Parathyroid adenoma (tissue), 2 donors: Measurements from ENCODE around the gene C16orf95.

ENCODE experiments used
- H2AFZ ChIP-seq: fragments of 300-600 bp; sonication (generic); one replicate; pipeline ENCODE4 v1.7.0; 2017; ENCODE audit warnings: antibody characterized with exemption, mild to moderate bottlenecking
- H3K27ac ChIP-seq: fragments of 300-600 bp; sonication (generic); one replicate; pipeline ENCODE4 v1.7.0; 2017
- H3K27me3 ChIP-seq: fragments of 300-600 bp; sonication (generic); one replicate; pipeline ENCODE4 v1.7.0; 2017; ENCODE audit warnings: low read length; ENCODE audit not compliant: control insufficient read depth, insufficient read depth
- H3K36me3 ChIP-seq: fragments of 300-600 bp; sonication (generic); one replicate; pipeline ENCODE4 v1.7.0; 2017; ENCODE audit warnings: low read length; ENCODE audit not compliant: control insufficient read depth, insufficient read depth
- H3K4me1 ChIP-seq: fragments of 300-600 bp; sonication (generic); one replicate; pipeline ENCODE4 v1.7.0; 2017; ENCODE audit warnings: control low read depth
- H3K4me2 ChIP-seq: fragments of 300-600 bp; sonication (generic); one replicate; pipeline ENCODE4 v1.7.0; 2017; ENCODE audit warnings: low read length
- H3K4me3 ChIP-seq: fragments of 300-600 bp; sonication (generic); one replicate; pipeline ENCODE4 v1.7.0; 2017; ENCODE audit warnings: low read depth, low read length
- H3K79me2 ChIP-seq: fragments of 300-600 bp; sonication (generic); one replicate; pipeline ENCODE4 v1.7.0; 2017; ENCODE audit warnings: control low read depth
- H3K9ac ChIP-seq: fragments of 300-600 bp; sonication (generic); one replicate; pipeline ENCODE4 v1.7.0; 2017; ENCODE audit warnings: mild to moderate bottlenecking
- H3K9me3 ChIP-seq: fragments of 300-600 bp; sonication (generic); one replicate; pipeline ENCODE4 v1.7.0; 2017; ENCODE audit warnings: low read length; ENCODE audit not compliant: control insufficient read depth
- CTCF ChIP-seq: fragments of 300-600 bp; sonication (generic); IDR thresholded peaks from one replicate; pipeline ENCODE4 v1.7.0; 2017; ENCODE audit warnings: antibody characterized with exemption, mild to moderate bottlenecking
- donor health status: primary hyperparathyroidism.

C16orf95 gene

DNA sequence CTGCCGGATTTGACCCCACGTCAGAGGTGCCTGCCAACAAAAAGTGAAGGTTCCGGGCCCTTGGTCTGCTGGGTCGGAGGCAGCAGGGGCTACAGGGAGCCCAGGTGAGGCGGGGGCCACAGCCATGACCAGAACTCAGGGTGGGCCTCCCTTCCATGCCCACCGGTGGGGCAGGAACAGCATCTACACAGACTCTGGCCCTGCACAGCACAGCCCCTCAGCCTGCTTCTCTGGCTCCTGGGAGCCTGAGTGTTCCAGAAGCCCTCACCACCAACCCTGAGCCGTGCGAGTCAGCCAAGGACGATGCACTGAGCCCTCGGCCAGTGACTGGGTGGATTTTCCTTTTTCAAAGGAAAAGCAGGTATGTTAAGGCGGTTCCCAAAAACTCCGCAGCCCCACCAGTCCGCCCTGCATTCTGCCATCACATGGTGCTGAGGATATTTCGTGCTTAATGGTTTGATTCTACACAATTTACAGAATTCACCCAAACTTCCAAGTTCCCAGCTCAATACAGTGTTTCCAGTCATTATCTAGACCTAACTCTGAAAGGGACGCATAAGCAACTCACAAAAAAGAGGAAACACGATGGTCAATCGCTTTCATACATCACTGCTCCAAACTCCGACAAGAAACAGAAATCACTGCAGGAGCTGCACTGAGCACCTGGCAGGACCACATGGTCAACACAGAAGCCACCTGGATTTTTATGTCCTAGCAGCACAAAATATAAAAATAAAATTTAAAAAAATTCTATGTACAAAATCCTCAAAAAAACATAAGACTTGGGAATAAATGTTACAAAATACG, 19.4 kb upstream of the C16orf95 start:
- no peak overlapping the region for H3K9ac ChIP-seq
- peaks cover 53% of the 10 kb centered on the region for H3K79me2 ChIP-seq
- no peak overlapping the region for H3K4me2 ChIP-seq
- H3K9me3 ChIP-seq: no peaks in the 10 kb centered on the region
- no peaks in the 10 kb centered on the region for H3K36me3 ChIP-seq
- no peak for TF ChIP-seq CTCF
- H2AFZ ChIP-seq: no peak overlapping the region
- H3K4me1 ChIP-seq: no peaks in the 10 kb centered on the region
- H3K27ac ChIP-seq: no peak overlapping the region
- no peaks in the 10 kb centered on the region for H3K27me3 ChIP-seq
- H3K4me3 ChIP-seq: no peak overlapping the region

- H3K27ac ChIP-seq: no peak overlapping the region
- H3K36me3 ChIP-seq: no peaks in the 10 kb centered on the region
- no peaks in the 10 kb centered on the region for H3K4me1 ChIP-seq
- H3K9ac ChIP-seq: no peak overlapping the region
- TF ChIP-seq CTCF: no peak
- no peaks in the 10 kb centered on the region for H3K27me3 ChIP-seq
- no peak overlapping the region for H3K4me3 ChIP-seq
- H3K79me2 ChIP-seq: peaks cover 53% of the 10 kb centered on the region
- H2AFZ ChIP-seq: no peak overlapping the region
- no peak overlapping the region for H3K4me2 ChIP-seq
- H3K9me3 ChIP-seq: no peaks in the 10 kb centered on the region
Observed at GRCh38 chr16:87335625-87336433, 18.6 kb upstream of the C16orf95 start.

DNA sequence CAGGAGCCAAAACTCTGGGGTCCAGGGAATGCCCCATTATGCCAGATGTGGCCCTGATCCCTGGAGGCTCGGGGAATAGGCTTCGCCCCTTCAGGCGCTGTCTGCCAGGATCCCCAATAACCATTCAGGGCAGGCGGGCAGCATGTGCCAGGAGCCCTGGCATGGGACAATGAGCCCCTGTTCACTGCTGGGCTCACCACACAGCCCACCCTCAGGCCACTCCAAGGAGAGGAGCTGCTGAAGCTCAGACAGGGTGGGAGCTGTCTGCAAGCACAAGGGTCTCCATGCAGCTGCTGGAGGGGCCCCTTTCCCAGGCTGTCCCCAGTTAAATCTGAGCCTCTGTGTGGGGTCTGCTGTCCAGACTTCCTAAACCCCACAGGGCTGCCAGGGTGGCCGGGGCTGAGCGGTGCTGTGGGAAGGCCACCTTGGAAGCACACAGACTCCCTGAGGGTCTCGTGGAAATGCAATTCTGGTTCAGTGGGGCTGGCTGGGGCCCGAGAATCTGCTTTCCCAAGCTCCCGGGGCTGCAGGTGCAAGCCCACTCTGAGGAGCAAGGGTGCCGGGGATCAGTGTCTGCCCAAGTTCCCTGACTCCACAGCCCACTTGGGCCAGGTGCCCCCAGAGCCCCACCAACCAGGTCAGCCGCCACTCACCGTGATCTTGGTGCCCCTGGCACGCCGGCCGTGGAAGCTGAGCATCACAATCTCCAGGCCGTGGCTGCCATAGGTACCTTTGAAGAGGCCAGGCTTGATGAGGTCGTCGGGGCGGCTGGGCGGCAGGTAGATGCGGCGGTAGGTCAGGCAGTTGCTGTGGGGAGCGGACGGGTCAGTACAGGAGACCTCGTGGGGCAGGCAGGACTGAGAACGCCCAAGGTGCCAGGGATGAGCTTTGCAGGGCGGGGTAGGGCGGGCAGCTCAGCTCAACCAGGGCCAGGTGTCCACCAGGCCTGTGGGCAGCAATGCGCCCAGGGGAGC, 17.7 kb upstream of the C16orf95 start:
- H3K4me1 ChIP-seq: no peaks in the 10 kb centered on the region
- H3K4me3 ChIP-seq: no peak overlapping the region
- H3K9ac ChIP-seq: no peak overlapping the region
- no peaks in the 10 kb centered on the region for H3K9me3 ChIP-seq
- no peaks in the 10 kb centered on the region for H3K27me3 ChIP-seq
- H3K27ac ChIP-seq: no peak overlapping the region
- no peak overlapping the region for H3K4me2 ChIP-seq
- no peak for TF ChIP-seq CTCF
- no peaks in the 10 kb centered on the region for H3K36me3 ChIP-seq
- H3K79me2 ChIP-seq: peaks cover 52% of the 10 kb centered on the region
- no peak overlapping the region for H2AFZ ChIP-seq

DNA sequence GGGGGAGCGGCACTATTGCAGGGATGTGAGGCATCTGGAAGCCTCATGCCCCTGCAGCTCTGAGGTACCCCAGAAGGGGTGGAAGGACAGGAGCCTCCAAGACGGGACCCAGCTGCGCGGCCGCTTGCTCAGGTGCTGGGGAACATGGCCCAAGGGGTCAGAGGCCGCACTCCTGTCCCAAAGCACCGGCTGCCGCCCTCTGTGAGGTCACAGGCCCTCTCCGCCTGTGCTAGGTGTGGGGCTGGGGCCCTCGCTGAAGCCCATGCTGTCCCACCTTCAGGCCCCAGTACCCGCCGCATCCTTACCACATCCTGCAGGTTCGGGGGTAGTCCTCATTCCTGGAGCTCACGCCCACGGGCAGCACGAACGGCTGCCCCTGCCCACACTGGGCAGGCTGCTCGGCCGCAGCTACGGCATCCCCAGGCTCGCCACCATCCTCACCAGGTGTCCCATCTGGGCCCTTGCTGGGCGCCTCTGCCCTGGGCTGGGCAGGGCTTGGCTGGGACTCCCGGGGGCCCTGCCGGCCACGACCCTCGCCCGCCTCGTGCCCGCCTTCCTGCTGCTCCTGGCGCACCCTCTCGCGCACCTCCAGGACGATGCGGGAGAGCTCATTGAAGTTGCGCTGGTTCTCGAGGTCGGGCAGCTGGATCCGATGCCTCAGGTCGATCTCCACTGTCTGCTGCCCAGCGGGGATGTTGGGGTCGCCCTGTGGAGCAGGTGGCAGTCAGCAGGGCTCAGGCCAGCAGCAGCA, 16.6 kb upstream of the C16orf95 start:
- no peaks in the 10 kb centered on the region for H3K9me3 ChIP-seq
- no peaks in the 10 kb centered on the region for H3K4me1 ChIP-seq
- no peak overlapping the region for H3K9ac ChIP-seq
- H3K27me3 ChIP-seq: no peaks in the 10 kb centered on the region
- no peak overlapping the region for H3K27ac ChIP-seq
- H3K4me2 ChIP-seq: no peak overlapping the region
- no peak for TF ChIP-seq CTCF
- no peaks in the 10 kb centered on the region for H3K36me3 ChIP-seq
- H2AFZ ChIP-seq: no peak overlapping the region
- no peak overlapping the region for H3K4me3 ChIP-seq
- H3K79me2 ChIP-seq: peaks cover 45% of the 10 kb centered on the region
